ENCODE results near the gene ITSN2.
A peak's percentile ranks its signal among the peaks of the same experiment; 100 is the strongest.

The ITSN2 gene

GRCh38 chr2:24262421-24262970, 97.8 kb downstream of the ITSN2 start:
- no peak for DNase-seq

GRCh38 chr2:24261441-24261840, 98.9 kb downstream of the ITSN2 start:
- no peak for DNase-seq

DNA sequence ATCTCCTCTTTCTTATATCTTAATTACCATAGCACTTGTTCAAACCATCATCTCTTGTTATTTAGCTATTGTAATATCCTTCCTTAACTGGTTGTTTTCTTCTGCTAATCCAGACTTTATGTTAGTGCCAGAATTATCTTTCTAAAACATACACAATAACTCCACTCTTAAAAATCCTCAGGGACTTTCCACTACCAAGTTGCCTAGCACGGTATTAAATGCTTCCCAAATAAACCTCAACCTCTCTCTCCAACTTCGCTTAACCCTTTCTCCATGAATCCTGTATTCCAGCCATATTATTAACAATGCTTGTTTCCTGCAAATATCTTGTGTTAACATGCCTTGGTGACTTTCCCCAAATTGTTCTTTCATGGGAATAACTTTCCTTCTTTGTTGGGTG, 101.0 kb downstream of the ITSN2 start:
- DNase-seq = no peak

- DNase-seq = no peak
Observed at GRCh38 chr2:24258718-24259117, 101.6 kb downstream of the ITSN2 start.

DNA sequence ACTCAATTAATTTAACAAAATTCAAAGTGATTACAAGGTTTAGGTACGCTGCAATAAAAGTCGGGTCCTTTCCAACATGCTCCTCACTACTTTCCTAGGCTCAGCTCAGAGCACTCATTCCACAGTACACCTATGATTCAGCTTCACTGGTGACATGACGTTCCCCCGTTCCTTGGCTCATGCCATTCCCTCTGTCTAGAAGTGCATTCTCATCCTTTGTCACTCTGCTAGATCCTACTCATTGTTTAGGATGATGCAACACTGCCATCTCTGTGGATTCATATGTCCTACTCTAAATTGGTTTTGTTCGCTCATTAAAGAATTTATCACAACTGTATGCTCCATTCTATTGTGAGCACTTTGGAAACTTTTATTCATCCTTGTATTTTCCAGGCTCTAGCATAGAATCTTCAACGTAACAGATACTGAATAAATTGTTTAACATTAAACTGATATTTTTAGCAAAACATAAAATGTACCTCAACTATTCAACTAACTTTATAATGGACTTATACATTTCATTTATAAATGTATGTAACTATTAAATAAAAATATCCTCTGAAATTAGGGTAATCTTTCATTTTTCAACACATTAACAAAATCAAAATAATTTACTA, 106.9 kb downstream of the ITSN2 start:
- DNase-seq = no peak

- DNase-seq = no peak
Observed at GRCh38 chr2:24247592-24247991, 112.7 kb downstream of the ITSN2 start.

DNA sequence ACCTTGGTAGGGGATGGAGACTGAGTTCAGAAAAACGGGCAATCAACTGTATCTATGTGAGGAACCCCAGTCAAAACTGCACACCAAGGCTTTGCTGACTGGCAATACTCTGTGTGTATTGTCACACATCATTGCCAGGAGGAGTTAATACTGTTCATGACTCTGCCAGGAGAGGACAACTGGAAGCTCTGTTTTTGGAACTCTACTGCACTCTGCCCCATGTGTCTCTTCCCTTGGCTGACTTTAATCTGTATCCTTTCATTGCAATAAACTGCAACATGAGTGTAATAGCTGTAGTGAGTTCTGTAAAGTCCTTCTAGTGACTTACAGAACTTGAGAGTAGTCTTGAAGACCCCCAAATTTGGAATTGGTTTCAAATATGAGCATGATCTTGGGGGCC, 113.2 kb downstream of the ITSN2 start:
- DNase-seq = no peak

DNA sequence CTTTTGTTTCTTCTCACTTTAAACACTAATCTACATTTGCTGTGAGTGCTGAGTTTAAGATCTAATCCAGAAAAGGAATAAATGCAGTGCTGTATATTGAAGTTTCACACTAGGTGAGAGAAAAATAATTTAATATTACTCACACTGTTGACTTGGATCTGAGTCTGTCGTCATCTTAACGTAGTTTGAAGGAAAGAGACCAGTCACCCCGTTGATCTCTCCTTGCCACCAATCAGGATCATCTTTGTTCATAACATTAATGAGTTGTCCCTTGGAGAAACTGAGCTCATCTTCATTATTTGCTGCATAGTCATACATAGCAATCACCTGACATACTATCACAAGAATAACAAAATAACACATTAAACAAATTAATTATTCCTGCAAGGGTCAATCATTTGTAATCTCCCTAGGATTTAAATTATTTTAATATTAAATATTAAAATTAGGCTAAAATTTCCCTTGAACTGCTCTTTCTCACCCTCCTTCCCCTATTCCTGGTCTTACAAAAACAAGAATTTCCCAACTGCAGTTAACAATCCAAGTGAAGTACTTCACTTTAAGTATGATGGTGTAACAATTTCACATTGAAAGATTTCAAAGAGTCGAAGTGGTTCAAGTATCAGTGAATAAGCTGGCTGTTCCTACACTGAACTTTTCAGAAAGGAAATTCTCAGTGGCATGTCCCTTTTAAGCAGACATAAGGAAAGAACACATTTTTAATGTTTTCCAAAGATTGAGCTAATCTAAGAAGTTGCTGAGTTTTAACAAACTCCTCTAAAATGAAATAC, 114.2 kb downstream of the ITSN2 start:
- no peak for DNase-seq

DNA sequence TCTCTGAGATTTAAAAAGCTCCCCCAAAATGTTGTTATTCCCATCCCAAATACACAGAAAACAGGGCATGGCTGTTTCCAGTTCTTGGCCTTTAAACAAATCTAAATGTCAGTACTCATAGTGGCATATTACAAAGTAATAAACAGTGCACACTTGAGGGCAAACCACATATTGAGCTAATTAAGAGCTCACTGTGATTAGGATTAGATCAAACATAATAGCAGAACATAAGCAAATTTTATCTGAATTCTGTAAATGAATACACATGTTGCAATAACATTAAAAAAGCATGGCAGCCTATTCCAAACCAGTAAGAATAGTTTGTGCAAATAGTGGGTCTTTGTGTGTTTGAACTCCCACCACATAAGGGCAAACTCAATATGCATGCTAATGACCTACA, 118.8 kb downstream of the ITSN2 start:
- no peak for DNase-seq

DNA sequence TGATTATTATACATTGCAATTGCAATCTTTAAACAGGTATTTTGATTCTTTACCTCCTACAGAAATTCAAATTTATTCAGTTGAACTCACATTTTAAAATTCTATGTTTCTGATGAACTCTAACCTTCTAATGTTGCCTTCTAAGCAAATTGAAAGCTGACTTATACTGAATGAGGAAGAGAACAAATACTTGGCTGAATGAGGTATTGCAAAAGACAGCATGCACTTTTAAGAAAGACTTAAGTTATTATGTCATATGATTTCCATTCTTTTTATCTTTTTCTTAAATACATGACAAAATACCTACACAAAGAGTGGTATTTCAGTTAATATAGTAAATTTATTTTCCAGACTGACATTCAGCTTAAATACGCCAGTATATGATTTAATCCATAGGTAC, 120.8 kb downstream of the ITSN2 start:
- no peak for DNase-seq

GRCh38 chr2:24238158-24238557, 122.2 kb downstream of the ITSN2 start:
- DNase-seq = peak; percentile 48

GRCh38 chr2:24237313-24237712, 123.0 kb downstream of the ITSN2 start:
- DNase-seq = no peak

DNA sequence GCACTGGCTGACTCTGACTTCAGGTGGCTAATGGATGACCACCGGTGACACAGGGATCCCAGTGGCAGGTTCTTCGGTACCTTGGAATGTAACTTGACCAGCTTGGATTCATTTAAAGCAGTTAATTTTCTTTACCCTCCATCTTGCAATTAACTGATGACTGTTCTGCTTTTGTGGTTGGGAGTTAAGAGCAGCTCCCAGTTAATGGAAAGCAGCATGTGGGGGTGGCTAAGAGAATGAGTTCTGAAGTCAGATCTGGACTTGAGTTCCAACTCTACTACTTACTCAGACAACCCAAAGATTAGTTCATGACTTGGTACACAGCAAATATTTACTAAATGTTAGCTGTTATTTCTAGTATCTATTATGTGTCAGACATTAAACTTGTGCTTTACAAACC, 127.0 kb downstream of the ITSN2 start:
- DNase-seq = no peak

GRCh38 chr2:24231461-24231881, 128.9 kb downstream of the ITSN2 start:
- DNase-seq = no peak

DNA sequence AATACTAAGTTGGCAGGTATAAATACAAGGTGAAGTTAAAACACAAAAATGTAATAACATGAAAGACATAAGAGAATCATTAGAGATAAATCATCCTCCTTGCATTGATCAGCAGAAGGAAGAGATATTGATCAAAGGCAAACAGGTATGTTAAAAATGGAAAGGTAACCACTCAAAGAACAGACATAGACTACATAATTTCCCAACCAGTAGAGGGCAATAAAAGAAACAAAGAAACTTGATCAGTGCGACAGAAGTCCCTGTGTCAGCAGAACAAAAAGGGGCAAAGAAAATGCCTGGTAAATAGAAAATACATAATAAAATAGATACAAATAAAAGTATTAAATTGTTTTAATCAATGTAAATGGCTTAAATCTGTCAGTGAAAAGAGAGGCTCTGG, 131.9 kb downstream of the ITSN2 start:
- no peak for DNase-seq

GRCh38 chr2:24225499-24226242, 134.7 kb downstream of the ITSN2 start:
- DNase-seq = no peak

DNA sequence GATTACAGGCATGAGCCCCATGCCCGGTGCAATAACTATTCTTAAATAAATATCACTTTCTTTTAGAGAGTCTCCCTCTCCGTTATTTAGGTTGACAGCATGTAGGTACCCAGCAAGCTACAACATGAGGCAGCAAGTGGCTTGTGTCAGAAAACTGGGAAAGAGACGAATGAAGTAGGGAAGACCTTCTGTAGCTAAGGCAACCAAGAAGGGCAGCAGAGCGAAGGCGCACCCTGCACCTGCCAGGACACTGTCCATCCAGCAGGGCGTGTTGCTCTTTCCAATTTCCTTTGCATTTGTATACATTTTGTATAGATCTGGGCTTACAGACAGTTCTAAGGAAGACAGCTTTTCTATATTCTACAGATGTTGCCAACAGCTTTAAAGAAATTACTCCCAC, 137.4 kb downstream of the ITSN2 start:
- no peak for DNase-seq

DNA sequence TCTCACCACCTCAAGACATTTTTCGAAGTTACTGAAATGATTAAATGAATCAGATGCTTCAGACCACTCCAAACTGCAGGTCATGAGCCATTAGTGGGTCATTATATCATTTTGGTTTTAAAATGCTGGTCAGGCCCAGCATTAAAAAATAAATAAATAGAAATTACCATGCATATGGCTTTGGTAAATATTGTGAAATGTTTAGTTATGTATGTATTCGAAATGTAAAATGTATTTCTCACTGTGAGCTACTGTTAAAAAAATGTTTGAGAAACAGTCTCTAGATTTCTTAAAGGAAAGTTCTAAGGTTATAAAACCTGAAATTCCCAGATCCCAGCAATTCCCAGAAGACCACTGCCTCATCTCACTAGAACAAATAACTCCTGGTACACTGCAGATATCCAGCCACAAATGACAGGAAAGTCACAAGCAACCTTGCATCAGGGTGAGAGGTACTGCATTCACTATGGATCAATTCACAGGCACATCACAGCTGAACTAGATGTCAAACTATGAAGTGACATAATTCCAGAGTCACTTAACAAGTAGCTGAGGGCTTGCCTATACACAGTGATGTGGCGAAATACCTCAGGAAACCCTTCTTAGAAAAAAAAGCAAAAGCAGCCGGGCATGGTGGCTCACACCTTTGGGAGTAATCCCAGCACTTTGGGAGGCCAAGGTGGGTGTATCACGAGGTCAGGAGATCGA, 138.8 kb downstream of the ITSN2 start:
- DNase-seq = no peak

- DNase-seq = no peak
Observed at GRCh38 chr2:24220554-24221291, 139.6 kb downstream of the ITSN2 start.

- DNase-seq = no peak
Observed at GRCh38 chr2:24214880-24215279, 145.5 kb downstream of the ITSN2 start.

- no peak for DNase-seq
Observed at GRCh38 chr2:24211408-24211807, 148.9 kb downstream of the ITSN2 start.

DNA sequence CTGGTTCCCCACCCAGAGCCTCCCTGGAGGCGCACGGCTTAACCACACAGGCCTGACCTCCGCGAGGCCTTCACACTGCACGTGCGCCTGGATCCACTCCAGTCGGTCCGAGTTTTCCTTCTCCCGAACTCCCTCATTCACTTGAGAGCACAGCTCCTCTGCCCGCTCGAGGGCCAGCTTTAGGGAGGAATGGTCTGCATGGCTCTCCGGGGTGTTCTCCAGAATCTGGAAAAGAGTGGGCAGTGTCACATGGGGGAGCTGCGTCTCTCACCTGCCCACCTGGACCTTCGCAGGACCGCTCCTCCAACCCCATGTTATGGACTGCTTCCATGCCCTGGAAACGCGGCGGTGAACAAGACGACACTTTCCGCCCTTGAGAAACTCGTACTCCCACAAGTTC, 149.6 kb downstream of the ITSN2 start:
- no peak for DNase-seq

Measured in NCI-H1092 (cell line).